Measurements from ENCODE around the gene CUX1. TPM values are rescaled to one million over a fixed set of nuclear protein-coding genes. Genes with fewer than 3 reads are reported as not detected.

The CUX1 gene
- total and polyA plus RNA-seq, 2 donors (not counting 1 experiment from before 2014, with no cell fraction given) = 10.8 to 86.5 TPM

DNA sequence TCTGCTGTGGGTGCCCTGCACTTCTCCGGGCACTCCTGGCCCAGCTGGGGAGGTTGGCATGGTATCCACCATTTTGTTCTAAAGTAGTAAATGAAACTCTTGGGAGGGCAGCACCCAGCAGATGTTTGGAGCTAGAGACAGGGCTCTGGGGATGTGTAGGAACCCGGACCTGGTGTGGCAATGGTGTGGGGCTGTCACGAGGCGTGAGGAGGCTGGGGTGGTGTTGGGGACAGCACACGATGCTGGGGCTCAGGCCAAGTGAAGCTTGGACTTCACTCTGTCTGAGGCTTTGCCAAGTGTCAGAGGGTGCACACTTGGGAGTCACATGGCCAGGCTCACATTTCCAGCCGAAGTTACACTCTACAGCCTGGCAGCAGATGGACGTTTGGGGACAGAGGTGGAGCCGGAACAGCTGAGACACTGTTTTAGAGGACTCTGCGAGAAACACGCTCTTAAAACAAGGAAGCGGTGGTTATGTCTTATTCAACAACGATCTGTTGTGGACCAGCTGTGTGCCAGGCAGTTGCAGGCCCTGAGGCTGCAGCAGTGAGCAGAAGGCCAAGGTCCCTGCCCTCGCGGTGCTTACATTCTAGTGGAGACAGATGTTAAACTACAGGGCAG, 118.2 kb downstream of the CUX1 start:
- H3K4me2 ChIP-seq (replicated peaks; ENCODE audit: low read depth, low read length, poor library complexity, severe bottlenecking) = peak overlapping the region; percentile 31
- H2AFZ ChIP-seq (ENCODE audit: insufficient read depth, low read depth, low read length, poor library complexity, severe bottlenecking) = no peak overlapping the region
- H3K9ac ChIP-seq (ENCODE audit: low read length) = no peak overlapping the region
- ChIA-PET POLR2A (no interaction called here), CTCF (interaction anchor here (0.5 kb wide), 1 partner anchor 743 kb away, joined by 3 read pairs; no protein-coding TSS in a partner anchor)
- peaks cover 0 to 3% (median 0%) of the 10 kb centered on the region in 3 donors for H3K9me3 ChIP-seq (ENCODE audit: control extremely low read depth in 1 of 3, control insufficient read depth in 2 of 3, insufficient read depth in 1 of 3, low read length in 2 of 3)
- DNase-seq (no peak), ATAC-seq (ENCODE audit: low read depth) (no peak)
- H3K4me3 ChIP-seq (ENCODE audit: control extremely low read depth in 1 of 5, extremely low read depth in 1 of 5, insufficient read depth in 1 of 5, low read depth in 2 of 5, low read length in 4 of 5) = no peak overlapping the region
- Mint-ChIP-seq H3K9me3 (ENCODE audit: insufficient read depth) (no peaks in the 10 kb centered on the region), H3K27me3 (no peaks in the 10 kb centered on the region), H3K27ac (peak overlapping the region; percentile 62), H3K4me1 (peaks cover 48% of the 10 kb centered on the region), H3K4me3 (peak overlapping the region; percentile 73)
- peaks cover 53% of the 10 kb centered on the region for H3K79me2 ChIP-seq (ENCODE audit: control insufficient read depth, insufficient read depth, low read length)
- WGBS (ENCODE audit: insufficient coverage) = 80% methylated on average over 13 of the region's 14 CpGs
- H3K4me1 ChIP-seq (ENCODE audit: control insufficient read depth in 2 of 2, insufficient read depth in 2 of 2, low read length in 2 of 2) = peaks cover 19 to 34% of the 10 kb centered on the region in 2 donors
- no peaks in the 10 kb centered on the region for H3K27me3 ChIP-seq (replicated peaks in 1 of 4; ENCODE audit: control extremely low read depth in 1 of 4, control insufficient read depth in 3 of 4, insufficient read depth in 4 of 4, low read length in 3 of 4)
- no peaks in the 10 kb centered on the region for H3K36me3 ChIP-seq (replicated peaks in 1 of 2; ENCODE audit: control extremely low read depth in 1 of 2, control insufficient read depth in 1 of 2, extremely low read depth in 1 of 2, insufficient read depth in 2 of 2, low read length in 1 of 2)
- intact Hi-C loops (cut with micrococcal nuclease) = loop anchor here (10.0 kb wide), 1 partner anchor 49 kb away; no protein-coding TSS in a partner anchor
- no peak for TF ChIP-seq EZH2 (IDR thresholded peaks at IDR 0.05; ENCODE audit: borderline replicate concordance, insufficient read depth, low read depth, low read length, poor library complexity, severe bottlenecking)
- TF ChIP-seq, protein P1, sequence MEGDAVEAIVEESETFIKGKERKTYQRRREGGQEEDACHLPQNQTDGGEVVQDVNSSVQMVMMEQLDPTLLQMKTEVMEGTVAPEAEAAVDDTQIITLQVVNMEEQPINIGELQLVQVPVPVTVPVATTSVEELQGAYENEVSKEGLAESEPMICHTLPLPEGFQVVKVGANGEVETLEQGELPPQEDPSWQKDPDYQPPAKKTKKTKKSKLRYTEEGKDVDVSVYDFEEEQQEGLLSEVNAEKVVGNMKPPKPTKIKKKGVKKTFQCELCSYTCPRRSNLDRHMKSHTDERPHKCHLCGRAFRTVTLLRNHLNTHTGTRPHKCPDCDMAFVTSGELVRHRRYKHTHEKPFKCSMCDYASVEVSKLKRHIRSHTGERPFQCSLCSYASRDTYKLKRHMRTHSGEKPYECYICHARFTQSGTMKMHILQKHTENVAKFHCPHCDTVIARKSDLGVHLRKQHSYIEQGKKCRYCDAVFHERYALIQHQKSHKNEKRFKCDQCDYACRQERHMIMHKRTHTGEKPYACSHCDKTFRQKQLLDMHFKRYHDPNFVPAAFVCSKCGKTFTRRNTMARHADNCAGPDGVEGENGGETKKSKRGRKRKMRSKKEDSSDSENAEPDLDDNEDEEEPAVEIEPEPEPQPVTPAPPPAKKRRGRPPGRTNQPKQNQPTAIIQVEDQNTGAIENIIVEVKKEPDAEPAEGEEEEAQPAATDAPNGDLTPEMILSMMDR (IDR thresholded peaks at IDR 0.05) = no peak
- H3K27ac ChIP-seq (ENCODE audit: low read length in 2 of 2) = no peak overlapping the region
- H4K20me1 ChIP-seq (ENCODE audit: control insufficient read depth, insufficient read depth, low read length, poor library complexity, severe bottlenecking) = peaks cover 25% of the 10 kb centered on the region

DNA sequence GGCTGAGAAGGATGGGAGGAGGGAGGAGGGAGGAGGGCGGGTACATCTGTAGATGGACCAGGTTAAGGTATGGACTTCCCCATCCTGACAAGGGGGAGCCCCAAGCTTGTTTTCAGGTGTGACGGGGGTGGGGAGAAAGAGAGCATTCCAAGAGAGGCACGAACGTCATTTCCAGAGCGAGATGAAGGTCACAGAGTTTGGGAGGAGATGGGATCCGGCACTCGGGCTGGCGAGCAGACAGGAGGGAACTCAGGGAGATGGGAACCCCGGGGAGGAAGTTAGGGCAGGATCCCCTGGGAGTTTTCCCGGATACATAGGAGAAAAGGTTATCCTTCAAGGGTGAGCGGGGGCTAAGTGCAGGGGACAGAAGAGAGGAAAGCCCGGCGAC, 118.8 kb downstream of the CUX1 start:
- ChIA-PET CTCF (no interaction called here), POLR2A (no interaction called here)
- Mint-ChIP-seq H3K9me3 (ENCODE audit: insufficient read depth) (no peaks in the 10 kb centered on the region), H3K27ac (no peak overlapping the region), H3K4me3 (peak overlapping the region; percentile 55), H3K4me1 (peaks cover 50% of the 10 kb centered on the region), H3K27me3 (no peaks in the 10 kb centered on the region)
- peaks cover 0 to 3% (median 0%) of the 10 kb centered on the region in 3 donors for H3K9me3 ChIP-seq (ENCODE audit: control extremely low read depth in 1 of 3, control insufficient read depth in 2 of 3, insufficient read depth in 1 of 3, low read length in 2 of 3)
- ATAC-seq (ENCODE audit: low read depth) (peak; percentile 49), DNase-seq (peak; percentile 39)
- no peak overlapping the region for H2AFZ ChIP-seq (ENCODE audit: insufficient read depth, low read depth, low read length, poor library complexity, severe bottlenecking)
- peaks cover 19 to 34% of the 10 kb centered on the region in 2 donors for H3K4me1 ChIP-seq (ENCODE audit: control insufficient read depth in 2 of 2, insufficient read depth in 2 of 2, low read length in 2 of 2)
- H3K27ac ChIP-seq (ENCODE audit: low read length in 2 of 2) = no peak overlapping the region
- TF ChIP-seq EZH2 (IDR thresholded peaks at IDR 0.05; ENCODE audit: borderline replicate concordance, insufficient read depth, low read depth, low read length, poor library complexity, severe bottlenecking) = no peak
- TF ChIP-seq, protein P1 (IDR thresholded peaks at IDR 0.05) = no peak
- peak overlapping the region; percentile 31 for H3K4me2 ChIP-seq (replicated peaks; ENCODE audit: low read depth, low read length, poor library complexity, severe bottlenecking)
- intact Hi-C loops (cut with micrococcal nuclease) = loop anchor here (10.0 kb wide), 1 partner anchor 49 kb away; no protein-coding TSS in a partner anchor
- H3K36me3 ChIP-seq (replicated peaks in 1 of 2; ENCODE audit: control extremely low read depth in 1 of 2, control insufficient read depth in 1 of 2, extremely low read depth in 1 of 2, insufficient read depth in 2 of 2, low read length in 1 of 2) = no peaks in the 10 kb centered on the region
- peaks cover 31% of the 10 kb centered on the region for H4K20me1 ChIP-seq (ENCODE audit: control insufficient read depth, insufficient read depth, low read length, poor library complexity, severe bottlenecking)
- H3K4me3 ChIP-seq (ENCODE audit: control extremely low read depth in 1 of 5, extremely low read depth in 1 of 5, insufficient read depth in 1 of 5, low read depth in 2 of 5, low read length in 4 of 5) = no peak overlapping the region
- no peaks in the 10 kb centered on the region for H3K27me3 ChIP-seq (replicated peaks in 1 of 4; ENCODE audit: control extremely low read depth in 1 of 4, control insufficient read depth in 3 of 4, insufficient read depth in 4 of 4, low read length in 3 of 4)
- WGBS (ENCODE audit: insufficient coverage) = 74% methylated on average over 13 of the region's 13 CpGs
- no peak overlapping the region for H3K9ac ChIP-seq (ENCODE audit: low read length)
- H3K79me2 ChIP-seq (ENCODE audit: control insufficient read depth, insufficient read depth, low read length) = peaks cover 52% of the 10 kb centered on the region
